GM23338 (cell line): ENCODE results near the gene GREB1L. TPM values are rescaled to one million over a fixed set of nuclear protein-coding genes. Genes with fewer than 3 reads are reported as not detected.
A peak's percentile ranks its signal among the peaks of the same experiment; 100 is the strongest.

Source experiments
- ATAC-seq: fragments of 200-7000 bp; cut with Tn5 transposase; 3 replicates; pipeline ENCODE4 v1.9.1; 2020
- DNase-seq: peaks from one replicate; pipeline ENCODE4 v3.0.0-alpha.2; 2015; ENCODE audit warnings: low spot score
- H2AFZ ChIP-seq: fragments of 200-600 bp; sonication (generic); 2 replicates; pipeline ENCODE4 v1.8.0; 2016; ENCODE audit warnings: antibody characterized with exemption, mild to moderate bottlenecking, moderate library complexity
- H3F3A ChIP-seq: fragments of 200-600 bp; sonication (generic); replicated peaks from 2 replicates; pipeline ENCODE4 v1.8.0; 2017; ENCODE audit warnings: antibody characterized with exemption, mixed run types, low read depth
- H3K27ac ChIP-seq: fragments of 200-600 bp; sonication (generic); 2 replicates; pipeline ENCODE4 v1.6.1; 2016; ENCODE audit warnings: low read depth
- H3K27me3 ChIP-seq: fragments of 200-600 bp; sonication (generic); 2 replicates; pipeline ENCODE4 v1.8.0; 2016; ENCODE audit warnings: mild to moderate bottlenecking, mixed run types, moderate library complexity; ENCODE audit not compliant: insufficient read depth
- H3K36me3 ChIP-seq: fragments of 200-600 bp; sonication (generic); 2 replicates; pipeline ENCODE4 v1.8.0; 2016; ENCODE audit warnings: mild to moderate bottlenecking; ENCODE audit not compliant: insufficient read depth
- H3K4me1 ChIP-seq: fragments of 200-600 bp; sonication (generic); 2 replicates; pipeline ENCODE4 v1.8.0; 2016; ENCODE audit warnings: mild to moderate bottlenecking, moderate library complexity; ENCODE audit not compliant: insufficient read depth
- H3K4me2 ChIP-seq: fragments of 200-600 bp; sonication (generic); 2 replicates; pipeline ENCODE4 v1.7.1; 2017; ENCODE audit warnings: mixed run types
- H3K4me3 ChIP-seq: fragments of 200-600 bp; sonication (generic); 2 replicates; pipeline ENCODE4 v1.6.1; 2016; ENCODE audit warnings: mixed run types
- H3K79me2 ChIP-seq: fragments of 200-600 bp; sonication (generic); replicated peaks from 2 replicates; pipeline ENCODE4 v1.8.0; 2017; ENCODE audit warnings: mild to moderate bottlenecking; ENCODE audit not compliant: insufficient read depth
- H3K9me2 ChIP-seq: fragments of 200-600 bp; sonication (generic); 2 replicates; pipeline ENCODE4 v1.8.0; 2017; ENCODE audit not compliant: insufficient read depth
- H4K20me1 ChIP-seq: fragments of 200-600 bp; sonication (generic); replicated peaks from 2 replicates; pipeline ENCODE4 v1.8.0; 2017; ENCODE audit warnings: mild to moderate bottlenecking; ENCODE audit not compliant: insufficient read depth
- H3K27ac Mint-ChIP-seq: 2 replicates; pipeline ENCODE4 v1.8.0; 2020; ENCODE audit warnings: inconsistent platforms, mild to moderate bottlenecking, moderate library complexity, mixed read lengths
- H3K27me3 Mint-ChIP-seq: 3 replicates; pipeline ENCODE4 v1.8.0; 2022; ENCODE audit warnings: low read depth, mild to moderate bottlenecking, moderate library complexity, mixed read lengths, inconsistent platforms; ENCODE audit not compliant: insufficient read depth, poor library complexity
- H3K36me3 Mint-ChIP-seq: 3 replicates; pipeline ENCODE4 v1.8.0; 2021; ENCODE audit warnings: low read depth, mild to moderate bottlenecking, inconsistent platforms, moderate library complexity, mixed read lengths
- H3K4me1 Mint-ChIP-seq: 3 replicates; pipeline ENCODE4 v1.8.0; 2020; ENCODE audit warnings: mild to moderate bottlenecking, inconsistent platforms, mixed read lengths
- H3K4me3 Mint-ChIP-seq: 3 replicates; pipeline ENCODE4 v1.8.0; 2021; ENCODE audit warnings: moderate library complexity, mild to moderate bottlenecking, inconsistent platforms, mixed read lengths
- H3K9me3 Mint-ChIP-seq: 3 replicates; pipeline ENCODE4 v1.8.0; 2020; ENCODE audit warnings: moderate library complexity, mild to moderate bottlenecking, inconsistent platforms, mixed read lengths
- CREB1 ChIP-seq: fragments of 250-450 bp; sonication (Bioruptor Pico); IDR thresholded peaks from 2 replicates; pipeline ENCODE4 v1.5.0; 2020; ENCODE audit warnings: low read depth, mild to moderate bottlenecking, moderate library complexity
- EZH2 ChIP-seq: fragments of 200-600 bp; sonication (generic); IDR thresholded peaks from one replicate; pipeline ENCODE4 v1.8.0; 2017; ENCODE audit warnings: antibody characterized with exemption, mild to moderate bottlenecking, low read depth; ENCODE audit not compliant: unreplicated experiment
- EZH2phosphoT487 ChIP-seq: fragments of 200-600 bp; sonication (generic); IDR thresholded peaks from one replicate; pipeline ENCODE4 v1.8.1; 2018; ENCODE audit warnings: antibody characterized with exemption; ENCODE audit not compliant: unreplicated experiment
- JUNB ChIP-seq: IDR thresholded peaks from one replicate; pipeline ENCODE4 v1.6.1; 2016; ENCODE audit warnings: antibody characterized with exemption; ENCODE audit not compliant: unreplicated experiment
- NANOG ChIP-seq: IDR thresholded peaks from 2 replicates; pipeline ENCODE4 v1.6.1; 2016; ENCODE audit warnings: antibody characterized with exemption, borderline replicate concordance
- POLR2AphosphoS5 ChIP-seq: IDR thresholded peaks from 2 replicates; pipeline ENCODE4 v1.6.1; 2016; ENCODE audit warnings: antibody characterized with exemption, low read depth
- REST ChIP-seq: IDR thresholded peaks from one replicate; pipeline ENCODE4 v1.6.1; 2018; ENCODE audit warnings: antibody characterized with exemption; ENCODE audit not compliant: unreplicated experiment
- STAT1 ChIP-seq: IDR thresholded peaks from one replicate; pipeline ENCODE4 v1.6.1; 2016; ENCODE audit warnings: antibody characterized with exemption; ENCODE audit not compliant: unreplicated experiment
- ZNF114 ChIP-seq: fragments of 250-450 bp; sonication (Bioruptor Pico); IDR thresholded peaks from 2 replicates; pipeline ENCODE4 v1.5.0; 2020; ENCODE audit warnings: mild to moderate bottlenecking, moderate library complexity
- ZNF331 ChIP-seq: fragments of 250-450 bp; sonication (Bioruptor Pico); IDR thresholded peaks from 2 replicates; pipeline ENCODE4 v1.5.0; 2020; ENCODE audit warnings: low read depth, mild to moderate bottlenecking, moderate library complexity
- polyA plus RNA-seq: library from polyadenylated mRNA; unstranded; fragments of >200 nt; fragmentation: Nextera tagmentation; extraction: Ambion mirVana; gene quantifications from 2 replicates; pipeline ENCODE4 v1.2.1, GENCODE V29; 2016
- total RNA-seq: library from RNA; depleted of rRNA; stranded (reverse); fragments of >200 nt; shearing (Covaris generic); gene quantifications from 2 replicates; pipeline ENCODE4 v1.2.3, GENCODE V29; 2014
- TF ChIP-seq, protein P1 (sequence below), 2 experiments: fragments of 200-600 bp in 1 of 2; sonication (generic) in 1 of 2; conservative IDR thresholded peaks; 2 replicates each; pipeline versions ENCODE4 v1.5.1 to v1.6.1; 2016 to 2017; ENCODE audit warnings: antibody characterized with exemption in 2 of 2, low read depth in 2 of 2, mild to moderate bottlenecking in 2 of 2, moderate library complexity in 1 of 2
- TF ChIP-seq, protein P2 (sequence below): fragments of 250-450 bp; sonication (Bioruptor Pico); IDR thresholded peaks from 2 replicates; pipeline ENCODE4 v1.5.0; 2020; ENCODE audit warnings: mild to moderate bottlenecking, moderate library complexity
- TF ChIP-seq, protein P3 (sequence below): IDR thresholded peaks from 2 replicates; pipeline ENCODE4 v1.6.1; 2016; ENCODE audit warnings: antibody characterized with exemption

Gene GREB1L
- total and polyA plus RNA-seq, 2 experiments from 2014 or later = 0.03 to 0.29 TPM

DNA sequence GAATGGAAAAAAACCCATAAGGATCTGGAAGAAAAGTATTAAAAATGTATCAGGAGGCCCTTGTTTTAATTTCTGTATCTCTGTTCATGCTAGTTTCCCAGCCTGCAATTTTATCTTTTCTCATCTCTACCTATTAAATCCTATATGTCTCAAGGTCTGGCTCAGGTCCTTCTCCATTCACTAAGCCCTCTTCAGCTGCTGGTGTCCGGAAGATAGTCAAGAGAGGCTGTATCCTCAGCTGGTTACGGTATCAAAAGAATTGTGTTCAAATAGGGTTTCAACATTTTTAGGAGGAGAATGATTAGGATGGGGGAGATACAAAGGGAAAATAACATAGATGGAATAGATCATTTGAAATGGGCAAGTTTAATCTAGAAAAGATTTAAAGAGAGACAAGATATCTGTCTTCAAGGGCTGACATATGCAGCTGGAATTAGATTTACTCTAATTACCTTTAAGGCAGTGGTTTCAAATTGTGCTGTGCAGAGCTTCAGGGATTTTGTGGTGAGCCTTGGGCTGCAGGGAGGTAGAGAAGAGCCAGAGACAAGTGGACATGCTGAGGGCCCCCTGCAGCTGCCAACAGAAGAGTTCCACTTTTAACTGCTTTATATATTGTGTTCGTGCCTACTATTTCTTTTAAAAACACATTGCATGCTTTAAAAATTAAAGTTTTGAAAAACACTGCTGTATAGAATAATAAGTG is 24.1 kb downstream of the GREB1L start:
- TF ChIP-seq, protein P1, sequence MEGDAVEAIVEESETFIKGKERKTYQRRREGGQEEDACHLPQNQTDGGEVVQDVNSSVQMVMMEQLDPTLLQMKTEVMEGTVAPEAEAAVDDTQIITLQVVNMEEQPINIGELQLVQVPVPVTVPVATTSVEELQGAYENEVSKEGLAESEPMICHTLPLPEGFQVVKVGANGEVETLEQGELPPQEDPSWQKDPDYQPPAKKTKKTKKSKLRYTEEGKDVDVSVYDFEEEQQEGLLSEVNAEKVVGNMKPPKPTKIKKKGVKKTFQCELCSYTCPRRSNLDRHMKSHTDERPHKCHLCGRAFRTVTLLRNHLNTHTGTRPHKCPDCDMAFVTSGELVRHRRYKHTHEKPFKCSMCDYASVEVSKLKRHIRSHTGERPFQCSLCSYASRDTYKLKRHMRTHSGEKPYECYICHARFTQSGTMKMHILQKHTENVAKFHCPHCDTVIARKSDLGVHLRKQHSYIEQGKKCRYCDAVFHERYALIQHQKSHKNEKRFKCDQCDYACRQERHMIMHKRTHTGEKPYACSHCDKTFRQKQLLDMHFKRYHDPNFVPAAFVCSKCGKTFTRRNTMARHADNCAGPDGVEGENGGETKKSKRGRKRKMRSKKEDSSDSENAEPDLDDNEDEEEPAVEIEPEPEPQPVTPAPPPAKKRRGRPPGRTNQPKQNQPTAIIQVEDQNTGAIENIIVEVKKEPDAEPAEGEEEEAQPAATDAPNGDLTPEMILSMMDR (conservative IDR thresholded peaks at IDR 0.05; ENCODE audit: low read depth in 2 of 2) = no peak
- TF ChIP-seq REST (no peak), EZH2 (no peak), POLR2AphosphoS5 (no peak), STAT1 (no peak), CREB1 (CRISPR knock-in tag) (no peak), NANOG (no peak), EZH2phosphoT487 (no peak), ZNF114 (CRISPR knock-in tag) (no peak), JUNB (no peak), ZNF331 (CRISPR knock-in tag) (no peak)
- TF ChIP-seq, protein P2, sequence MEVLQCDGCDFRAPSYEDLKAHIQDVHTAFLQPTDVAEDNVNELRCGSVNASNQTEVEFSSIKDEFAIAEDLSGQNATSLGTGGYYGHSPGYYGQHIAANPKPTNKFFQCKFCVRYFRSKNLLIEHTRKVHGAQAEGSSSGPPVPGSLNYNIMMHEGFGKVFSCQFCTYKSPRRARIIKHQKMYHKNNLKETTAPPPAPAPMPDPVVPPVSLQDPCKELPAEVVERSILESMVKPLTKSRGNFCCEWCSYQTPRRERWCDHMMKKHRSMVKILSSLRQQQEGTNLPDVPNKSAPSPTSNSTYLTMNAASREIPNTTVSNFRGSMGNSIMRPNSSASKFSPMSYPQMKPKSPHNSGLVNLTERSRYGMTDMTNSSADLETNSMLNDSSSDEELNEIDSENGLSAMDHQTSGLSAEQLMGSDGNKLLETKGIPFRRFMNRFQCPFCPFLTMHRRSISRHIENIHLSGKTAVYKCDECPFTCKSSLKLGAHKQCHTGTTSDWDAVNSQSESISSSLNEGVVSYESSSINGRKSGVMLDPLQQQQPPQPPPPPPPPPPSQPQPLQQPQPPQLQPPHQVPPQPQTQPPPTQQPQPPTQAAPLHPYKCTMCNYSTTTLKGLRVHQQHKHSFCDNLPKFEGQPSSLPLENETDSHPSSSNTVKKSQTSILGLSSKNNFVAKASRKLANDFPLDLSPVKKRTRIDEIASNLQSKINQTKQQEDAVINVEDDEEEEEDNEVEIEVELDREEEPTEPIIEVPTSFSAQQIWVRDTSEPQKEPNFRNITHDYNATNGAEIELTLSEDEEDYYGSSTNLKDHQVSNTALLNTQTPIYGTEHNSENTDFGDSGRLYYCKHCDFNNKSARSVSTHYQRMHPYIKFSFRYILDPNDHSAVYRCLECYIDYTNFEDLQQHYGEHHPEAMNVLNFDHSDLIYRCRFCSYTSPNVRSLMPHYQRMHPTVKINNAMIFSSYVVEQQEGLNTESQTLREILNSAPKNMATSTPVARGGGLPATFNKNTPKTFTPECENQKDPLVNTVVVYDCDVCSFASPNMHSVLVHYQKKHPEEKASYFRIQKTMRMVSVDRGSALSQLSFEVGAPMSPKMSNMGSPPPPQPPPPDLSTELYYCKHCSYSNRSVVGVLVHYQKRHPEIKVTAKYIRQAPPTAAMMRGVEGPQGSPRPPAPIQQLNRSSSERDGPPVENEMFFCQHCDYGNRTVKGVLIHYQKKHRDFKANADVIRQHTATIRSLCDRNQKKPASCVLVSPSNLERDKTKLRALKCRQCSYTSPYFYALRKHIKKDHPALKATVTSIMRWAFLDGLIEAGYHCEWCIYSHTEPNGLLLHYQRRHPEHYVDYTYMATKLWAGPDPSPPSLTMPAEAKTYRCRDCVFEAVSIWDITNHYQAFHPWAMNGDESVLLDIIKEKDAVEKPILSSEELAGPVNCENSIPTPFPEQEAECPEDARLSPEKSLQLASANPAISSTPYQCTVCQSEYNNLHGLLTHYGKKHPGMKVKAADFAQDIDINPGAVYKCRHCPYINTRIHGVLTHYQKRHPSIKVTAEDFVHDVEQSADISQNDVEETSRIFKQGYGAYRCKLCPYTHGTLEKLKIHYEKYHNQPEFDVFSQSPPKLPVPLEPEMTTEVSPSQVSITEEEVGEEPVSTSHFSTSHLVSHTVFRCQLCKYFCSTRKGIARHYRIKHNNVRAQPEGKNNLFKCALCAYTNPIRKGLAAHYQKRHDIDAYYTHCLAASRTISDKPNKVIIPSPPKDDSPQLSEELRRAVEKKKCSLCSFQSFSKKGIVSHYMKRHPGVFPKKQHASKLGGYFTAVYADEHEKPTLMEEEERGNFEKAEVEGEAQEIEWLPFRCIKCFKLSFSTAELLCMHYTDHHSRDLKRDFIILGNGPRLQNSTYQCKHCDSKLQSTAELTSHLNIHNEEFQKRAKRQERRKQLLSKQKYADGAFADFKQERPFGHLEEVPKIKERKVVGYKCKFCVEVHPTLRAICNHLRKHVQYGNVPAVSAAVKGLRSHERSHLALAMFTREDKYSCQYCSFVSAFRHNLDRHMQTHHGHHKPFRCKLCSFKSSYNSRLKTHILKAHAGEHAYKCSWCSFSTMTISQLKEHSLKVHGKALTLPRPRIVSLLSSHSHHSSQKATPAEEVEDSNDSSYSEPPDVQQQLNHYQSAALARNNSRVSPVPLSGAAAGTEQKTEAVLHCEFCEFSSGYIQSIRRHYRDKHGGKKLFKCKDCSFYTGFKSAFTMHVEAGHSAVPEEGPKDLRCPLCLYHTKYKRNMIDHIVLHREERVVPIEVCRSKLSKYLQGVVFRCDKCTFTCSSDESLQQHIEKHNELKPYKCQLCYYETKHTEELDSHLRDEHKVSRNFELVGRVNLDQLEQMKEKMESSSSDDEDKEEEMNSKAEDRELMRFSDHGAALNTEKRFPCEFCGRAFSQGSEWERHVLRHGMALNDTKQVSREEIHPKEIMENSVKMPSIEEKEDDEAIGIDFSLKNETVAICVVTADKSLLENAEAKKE (CRISPR knock-in tag) = no peak
- TF ChIP-seq, protein P3, sequence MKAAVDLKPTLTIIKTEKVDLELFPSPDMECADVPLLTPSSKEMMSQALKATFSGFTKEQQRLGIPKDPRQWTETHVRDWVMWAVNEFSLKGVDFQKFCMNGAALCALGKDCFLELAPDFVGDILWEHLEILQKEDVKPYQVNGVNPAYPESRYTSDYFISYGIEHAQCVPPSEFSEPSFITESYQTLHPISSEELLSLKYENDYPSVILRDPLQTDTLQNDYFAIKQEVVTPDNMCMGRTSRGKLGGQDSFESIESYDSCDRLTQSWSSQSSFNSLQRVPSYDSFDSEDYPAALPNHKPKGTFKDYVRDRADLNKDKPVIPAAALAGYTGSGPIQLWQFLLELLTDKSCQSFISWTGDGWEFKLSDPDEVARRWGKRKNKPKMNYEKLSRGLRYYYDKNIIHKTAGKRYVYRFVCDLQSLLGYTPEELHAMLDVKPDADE = no peak

More for the DNA sequence above, 24.1 kb downstream of the GREB1L start:
- Histone ChIP-seq H3K4me2 (no peak overlapping the region), H3K4me1 (peaks cover 38% of the 10 kb centered on the region), H3K9me2 (no peaks in the 10 kb centered on the region), H3K27me3 (peaks cover 10% of the 10 kb centered on the region; the same call in 1 of the 2 replicates), H3K79me2 (no peaks in the 10 kb centered on the region), H3F3A (no peaks in the 10 kb centered on the region), H3K27ac (no peak overlapping the region), H4K20me1 (no peaks in the 10 kb centered on the region), H3K36me3 (no peaks in the 10 kb centered on the region), H3K4me3 (no peak overlapping the region), H2AFZ (no peak overlapping the region)
- Mint-ChIP-seq H3K9me3 (no peaks in the 10 kb centered on the region), H3K27ac (no peak overlapping the region), H3K27me3 (no peaks in the 10 kb centered on the region), H3K36me3 (no peaks in the 10 kb centered on the region), H3K4me3 (no peak overlapping the region), H3K4me1 (peaks cover 52% of the 10 kb centered on the region)
- DNase-seq = no peak
- ATAC-seq = peak; percentile 34; the same call in 2 of the 3 replicates
